Hepatocyte (in vitro differentiated cells): ENCODE data around the gene SYNJ2.

Source experiments
- CTCF ChIP-seq: fragments of 200-600 bp; sonication (generic); IDR thresholded peaks from 2 replicates; pipeline ENCODE4 v1.5.1; 2016; ENCODE audit warnings: antibody characterized with exemption, mild to moderate bottlenecking; ENCODE audit not compliant: poor library complexity
- EZH2 ChIP-seq: fragments of 200-600 bp; sonication (generic); IDR thresholded peaks from 2 replicates; pipeline ENCODE4 v1.6.1; 2016; ENCODE audit warnings: antibody characterized with exemption, mild to moderate bottlenecking, borderline replicate concordance
- EZH2phosphoT487 ChIP-seq: fragments of 200-600 bp; sonication (generic); IDR thresholded peaks from one replicate; pipeline ENCODE4 v1.6.1; 2018; ENCODE audit warnings: antibody characterized with exemption, mild to moderate bottlenecking, low read depth, moderate library complexity; ENCODE audit not compliant: unreplicated experiment, severe bottlenecking

DNA sequence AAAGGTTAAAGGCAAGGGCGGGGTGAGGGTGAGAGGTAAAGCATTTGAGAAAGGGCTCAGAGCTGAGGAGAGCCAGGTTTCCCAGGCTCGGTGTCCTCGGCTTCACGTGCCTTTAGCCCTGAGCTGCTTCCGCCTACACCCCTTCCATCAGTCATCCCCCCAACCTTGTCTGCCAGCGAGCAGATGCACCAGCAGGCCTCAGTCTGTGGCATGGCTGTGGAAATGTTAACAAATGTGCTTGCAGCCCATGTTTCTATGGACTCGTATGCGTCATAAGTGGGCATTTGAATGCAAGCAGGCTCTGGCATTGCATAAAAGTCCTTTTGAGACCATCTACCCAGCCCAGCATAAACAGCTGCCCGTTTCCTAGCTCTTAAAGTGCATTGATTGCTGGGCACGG lies 88.8 kb downstream of the SYNJ2 start:
- no peak for TF ChIP-seq CTCF
- no peak for TF ChIP-seq EZH2
- no peak for TF ChIP-seq EZH2phosphoT487
